HG03135 (cell line): ENCODE data around the gene ZGPAT.

Experiments
- ATAC-seq: cut with Tn5 transposase; IDR thresholded peaks from one replicate; pipeline ENCODE4 v1.9.1; 2021; ENCODE audit warnings: mild to moderate bottlenecking, moderate library complexity; ENCODE audit not compliant: unreplicated experiment

The ZGPAT gene

GRCh38 chr20:63778034-63778752, 70.4 kb downstream of the ZGPAT start:
- no peak for ATAC-seq

DNA sequence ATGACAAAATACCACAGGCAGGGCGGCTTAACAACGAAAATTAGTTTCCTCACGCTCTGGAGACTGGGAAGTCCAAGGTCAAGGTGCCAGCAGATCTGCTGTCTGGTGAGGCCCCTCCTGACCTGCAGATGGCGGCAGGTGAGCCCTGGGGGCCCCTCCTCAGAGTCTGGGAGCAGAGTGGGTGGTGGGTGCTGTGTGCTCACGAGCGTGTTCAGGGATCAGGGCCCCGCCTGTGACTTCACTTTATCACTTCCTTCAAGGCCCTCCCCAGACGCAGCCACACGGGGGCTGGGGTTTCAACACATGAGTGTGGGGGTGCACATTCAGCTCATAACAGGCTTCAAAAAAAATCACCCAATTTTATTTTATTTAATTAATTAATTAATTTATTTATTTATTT, 71.0 kb downstream of the ZGPAT start:
- ATAC-seq: no peak

DNA sequence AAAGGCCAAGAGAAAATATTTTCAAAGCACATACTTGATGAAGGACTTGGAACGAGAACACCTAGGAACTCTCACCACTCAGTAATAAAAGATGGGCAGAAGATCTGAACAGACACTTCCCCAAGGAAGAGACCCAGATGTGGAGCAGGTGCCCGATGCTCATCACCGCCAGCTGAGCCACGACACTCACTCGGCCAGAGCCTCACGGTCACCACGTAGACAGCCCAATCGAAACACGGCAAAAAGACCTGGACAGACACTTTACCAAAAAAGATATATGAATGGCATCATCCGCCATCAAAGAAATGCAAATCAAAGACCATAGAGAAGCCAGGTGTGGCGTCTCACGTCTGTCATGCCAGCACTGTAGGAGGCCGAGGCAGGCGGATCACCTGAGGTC, 73.3 kb downstream of the ZGPAT start:
- no peak for ATAC-seq

DNA sequence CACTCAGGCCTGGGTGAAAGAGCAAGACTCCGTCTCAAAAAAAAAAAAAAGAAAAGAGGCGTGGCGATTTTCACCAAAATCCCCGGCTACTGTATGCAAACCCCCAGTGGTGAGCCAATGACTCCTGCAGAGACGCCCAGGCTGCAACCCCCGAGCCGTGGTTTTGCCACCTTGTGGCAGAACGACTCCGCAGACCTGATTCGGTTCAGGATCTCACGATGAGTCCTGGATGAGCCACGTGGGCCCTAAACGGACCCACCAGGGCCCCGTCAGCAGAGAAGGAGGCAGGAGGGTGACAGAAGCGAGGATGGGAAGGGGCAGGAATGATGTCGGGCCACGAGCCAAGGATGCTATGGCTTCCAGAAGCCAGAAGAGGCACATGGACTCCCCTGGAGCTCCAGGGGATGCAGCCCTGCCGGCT, 74.2 kb downstream of the ZGPAT start:
- no peak for ATAC-seq

GRCh38 chr20:63782521-63782971, 74.7 kb downstream of the ZGPAT start:
- no peak for ATAC-seq

- ATAC-seq: no peak
Observed at GRCh38 chr20:63783970-63784369, 76.1 kb downstream of the ZGPAT start.

- no peak for ATAC-seq
Observed at GRCh38 chr20:63785691-63786131, 77.9 kb downstream of the ZGPAT start.
